NCI-H146 treated with DMSO at 0.1 percent for 48 hours (cell line): Measurements from ENCODE around the gene GMDS.

Experiments
- DNase-seq: peaks from one replicate; lab custom pipeline; 2025; ENCODE audit not compliant: unreplicated experiment; lab: John Stamatoyannopoulos, UW

GMDS gene

DNA sequence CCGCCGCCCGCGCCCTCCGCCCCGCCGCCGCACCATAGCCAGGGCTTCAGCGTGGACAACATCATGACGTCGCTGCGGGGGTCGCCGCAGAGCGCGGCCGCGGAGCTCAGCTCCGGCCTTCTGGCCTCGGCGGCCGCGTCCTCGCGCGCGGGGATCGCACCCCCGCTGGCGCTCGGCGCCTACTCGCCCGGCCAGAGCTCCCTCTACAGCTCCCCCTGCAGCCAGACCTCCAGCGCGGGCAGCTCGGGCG is 634.2 kb downstream of the GMDS start:
- DNase-seq, result peak; percentile 20

DNA sequence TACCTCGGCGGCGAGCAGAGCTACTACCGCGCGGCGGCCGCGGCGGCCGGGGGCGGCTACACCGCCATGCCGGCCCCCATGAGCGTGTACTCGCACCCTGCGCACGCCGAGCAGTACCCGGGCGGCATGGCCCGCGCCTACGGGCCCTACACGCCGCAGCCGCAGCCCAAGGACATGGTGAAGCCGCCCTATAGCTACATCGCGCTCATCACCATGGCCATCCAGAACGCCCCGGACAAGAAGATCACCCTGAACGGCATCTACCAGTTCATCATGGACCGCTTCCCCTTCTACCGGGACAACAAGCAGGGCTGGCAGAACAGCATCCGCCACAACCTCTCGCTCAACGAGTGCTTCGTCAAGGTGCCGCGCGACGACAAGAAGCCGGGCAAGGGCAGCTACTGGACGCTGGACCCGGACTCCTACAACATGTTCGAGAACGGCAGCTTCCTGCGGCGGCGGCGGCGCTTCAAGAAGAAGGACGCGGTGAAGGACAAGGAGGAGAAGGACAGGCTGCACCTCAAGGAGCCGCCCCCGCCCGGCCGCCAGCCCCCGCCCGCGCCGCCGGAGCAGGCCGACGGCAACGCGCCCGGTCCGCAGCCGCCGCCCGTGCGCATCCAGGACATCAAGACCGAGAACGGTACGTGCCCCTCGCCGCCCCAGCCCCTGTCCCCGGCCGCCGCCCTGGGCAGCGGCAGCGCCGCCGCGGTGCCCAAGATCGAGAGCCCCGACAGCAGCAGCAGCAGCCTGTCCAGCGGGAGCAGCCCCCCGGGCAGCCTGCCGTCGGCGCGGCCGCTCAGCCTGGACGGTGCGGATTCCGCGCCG is 634.7 kb downstream of the GMDS start:
- no peak for DNase-seq

DNA sequence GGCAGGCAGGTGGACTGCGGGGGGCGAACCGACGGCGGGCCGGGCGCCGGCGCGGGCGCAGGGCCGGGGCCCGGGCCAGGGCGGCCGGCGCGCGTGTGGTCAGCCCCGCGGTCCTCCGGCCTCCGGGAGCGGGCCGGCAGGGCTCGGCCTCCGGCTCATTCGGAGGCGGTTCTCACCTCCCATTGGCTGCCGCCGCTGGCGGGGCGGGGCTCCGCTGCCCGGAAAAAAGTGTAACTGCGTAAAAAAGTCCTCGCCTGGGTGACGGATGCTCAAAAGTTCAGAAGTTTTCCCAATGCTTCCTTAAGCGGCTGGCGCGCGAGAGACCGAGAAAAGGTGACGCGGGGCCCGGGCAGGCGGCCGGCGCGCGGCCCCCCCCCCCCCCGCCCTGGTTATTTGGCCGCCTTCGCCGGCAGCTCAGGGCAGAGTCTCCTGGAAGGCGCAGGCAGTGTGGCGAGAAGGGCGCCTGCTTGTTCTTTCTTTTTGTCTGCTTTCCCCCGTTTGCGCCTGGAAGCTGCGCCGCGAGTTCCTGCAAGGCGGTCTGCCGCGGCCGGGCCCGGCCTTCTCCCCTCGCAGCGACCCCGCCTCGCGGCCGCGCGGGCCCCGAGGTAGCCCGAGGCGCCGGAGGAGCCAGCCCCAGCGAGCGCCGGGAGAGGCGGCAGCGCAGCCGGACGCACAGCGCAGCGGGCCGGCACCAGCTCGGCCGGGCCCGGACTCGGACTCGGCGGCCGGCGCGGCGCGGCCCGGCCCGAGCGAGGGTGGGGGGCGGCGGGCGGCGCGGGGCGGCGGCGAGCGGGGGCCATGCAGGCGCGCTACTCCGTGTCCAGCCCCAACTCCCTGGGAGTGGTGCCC is 635.5 kb downstream of the GMDS start, which contains the start of gene FOXC1:
FOXC1 (plus strand) TSS at position 268 of the 849 bp plus-strand sequence; CDS start at position 799, 531 bp downstream.
- DNase-seq, result peak; percentile 31

DNA sequence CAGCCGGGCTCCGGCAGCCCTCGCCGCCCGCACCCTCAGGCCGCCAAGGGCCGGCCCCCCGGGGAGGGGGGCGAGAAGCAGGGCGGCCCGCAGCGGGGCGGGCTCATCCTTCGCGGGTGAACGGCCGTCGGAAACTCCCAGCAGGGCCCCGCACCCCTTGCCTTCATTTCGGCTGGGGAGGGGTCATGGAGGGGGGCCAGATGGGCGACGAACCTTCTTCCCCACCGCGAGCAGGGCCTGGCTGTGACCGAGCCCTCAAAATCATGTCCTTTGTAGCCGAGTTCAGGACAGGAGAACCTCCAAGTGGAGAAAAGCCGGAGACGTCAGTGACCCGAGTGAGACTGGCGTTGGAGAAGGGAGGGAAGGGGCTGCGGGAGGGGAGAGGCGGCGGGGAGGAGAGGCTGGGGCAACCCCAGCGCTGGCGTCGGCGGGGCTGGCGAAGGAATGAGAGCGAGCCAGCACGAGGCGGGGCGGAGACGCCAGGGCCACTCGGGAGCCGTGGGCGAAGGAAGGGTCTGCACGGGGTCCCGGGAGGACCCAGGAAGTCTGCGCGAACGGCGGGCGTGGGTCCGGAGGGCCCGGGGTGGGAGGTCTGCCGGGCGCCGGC is 636.3 kb downstream of the GMDS start:
- DNase-seq, result no peak

DNA sequence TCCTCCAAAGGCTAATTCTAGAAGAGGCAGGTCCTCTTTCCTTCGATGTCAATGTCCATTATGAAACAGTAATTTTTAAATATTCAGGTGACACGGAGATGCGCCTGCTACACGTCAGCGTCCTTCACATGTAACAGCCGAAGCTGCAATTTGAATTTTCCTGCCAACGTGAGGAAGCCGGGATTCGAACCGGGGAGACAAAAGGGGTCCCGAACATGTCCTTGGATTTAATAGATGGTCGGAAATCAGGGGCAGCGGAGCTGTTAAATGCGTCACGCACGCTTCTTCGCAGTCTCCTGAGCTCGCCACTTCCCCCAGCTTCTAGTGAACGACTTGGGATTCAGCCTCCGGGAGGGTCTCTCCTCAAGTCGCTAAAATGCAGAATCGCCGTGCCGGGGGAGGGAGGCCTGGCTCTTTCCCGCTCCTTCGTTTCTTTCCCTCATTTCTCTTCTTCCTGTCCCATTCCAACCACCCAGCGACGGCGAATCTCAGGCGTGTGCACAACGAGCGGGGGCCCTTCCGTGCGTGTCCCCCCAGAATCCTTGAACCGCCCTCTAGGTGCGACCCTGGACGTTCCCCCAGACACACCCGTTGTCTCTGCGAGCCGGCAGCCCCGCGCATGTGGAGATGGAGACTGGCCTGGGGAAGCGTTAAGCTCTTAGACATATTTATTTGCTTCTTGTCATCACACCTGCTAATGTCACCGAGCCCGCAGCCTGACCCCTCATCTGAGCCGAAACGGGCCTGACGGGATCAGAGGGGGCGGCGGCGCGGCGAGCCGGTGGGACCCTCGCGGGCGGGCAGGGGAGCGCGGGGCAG is 637.0 kb downstream of the GMDS start:
- no peak for DNase-seq

DNA sequence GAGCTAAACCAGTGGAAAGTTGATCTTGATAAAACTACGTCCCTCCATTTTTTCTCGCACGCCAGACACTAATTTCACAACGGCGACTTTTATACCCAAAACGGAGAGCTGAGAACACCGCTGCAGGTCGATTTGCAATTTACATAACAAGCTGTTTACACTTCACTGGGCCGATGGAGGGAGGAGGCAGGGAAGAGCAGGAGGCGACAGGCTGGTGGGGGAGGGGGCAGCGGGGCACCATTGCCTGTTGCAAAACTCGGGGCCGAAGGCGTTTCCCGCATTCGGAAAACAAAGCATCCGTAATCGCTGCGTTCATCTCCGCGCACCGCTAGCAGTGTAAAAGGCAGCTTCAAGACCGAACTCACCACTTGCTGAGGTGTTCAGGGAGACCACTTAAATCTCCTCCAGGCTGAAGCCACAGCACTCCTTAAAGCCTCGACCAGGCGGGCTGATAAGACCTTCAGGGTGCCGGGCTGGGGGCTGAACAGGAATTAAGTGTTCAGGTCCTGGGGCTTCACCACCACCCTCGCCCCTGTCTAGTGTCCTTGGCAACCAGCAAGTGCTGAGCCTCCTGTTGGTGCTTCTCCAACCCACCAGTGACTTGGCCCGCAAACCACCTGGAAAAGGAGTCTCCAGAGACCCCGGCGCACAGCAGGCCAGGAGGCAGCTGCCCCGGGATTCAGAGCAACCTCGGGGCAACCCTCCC is 637.7 kb downstream of the GMDS start:
- no peak for DNase-seq

DNA sequence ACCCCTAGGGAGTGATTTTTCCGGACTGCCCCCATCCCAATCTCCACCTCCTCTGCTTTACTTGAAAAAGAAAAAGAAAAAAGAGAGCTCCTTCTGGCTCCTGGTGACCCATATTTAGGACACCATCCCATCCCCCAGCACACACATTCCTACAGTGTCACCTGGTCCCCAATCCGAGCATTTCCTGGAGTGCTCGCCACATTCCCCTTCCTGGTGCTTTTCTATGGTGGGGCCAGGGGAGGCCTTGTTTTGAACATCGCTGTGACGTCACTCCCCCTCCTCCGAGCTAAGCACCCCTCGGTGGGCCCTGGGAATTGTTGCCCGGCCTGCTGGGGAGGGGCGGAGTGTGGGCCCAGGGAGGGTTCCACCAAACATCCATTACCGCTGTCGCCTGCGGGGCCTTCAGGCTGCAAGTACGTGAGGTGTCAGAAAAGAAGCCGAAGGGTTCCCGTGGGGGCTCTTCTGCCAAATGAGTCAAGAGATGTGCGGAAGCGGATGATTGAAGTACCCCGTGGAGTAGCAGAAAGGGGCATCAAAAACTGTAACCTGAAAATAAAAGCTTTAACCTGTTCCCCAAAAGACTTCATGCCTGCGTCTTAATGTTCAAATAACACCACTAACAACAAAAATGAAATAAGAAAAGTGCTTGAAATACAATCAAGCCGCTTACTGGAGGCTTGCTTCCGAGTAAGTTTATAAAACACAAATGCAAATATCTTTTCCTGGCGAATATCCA is 638.5 kb downstream of the GMDS start:
- no peak for DNase-seq

DNA sequence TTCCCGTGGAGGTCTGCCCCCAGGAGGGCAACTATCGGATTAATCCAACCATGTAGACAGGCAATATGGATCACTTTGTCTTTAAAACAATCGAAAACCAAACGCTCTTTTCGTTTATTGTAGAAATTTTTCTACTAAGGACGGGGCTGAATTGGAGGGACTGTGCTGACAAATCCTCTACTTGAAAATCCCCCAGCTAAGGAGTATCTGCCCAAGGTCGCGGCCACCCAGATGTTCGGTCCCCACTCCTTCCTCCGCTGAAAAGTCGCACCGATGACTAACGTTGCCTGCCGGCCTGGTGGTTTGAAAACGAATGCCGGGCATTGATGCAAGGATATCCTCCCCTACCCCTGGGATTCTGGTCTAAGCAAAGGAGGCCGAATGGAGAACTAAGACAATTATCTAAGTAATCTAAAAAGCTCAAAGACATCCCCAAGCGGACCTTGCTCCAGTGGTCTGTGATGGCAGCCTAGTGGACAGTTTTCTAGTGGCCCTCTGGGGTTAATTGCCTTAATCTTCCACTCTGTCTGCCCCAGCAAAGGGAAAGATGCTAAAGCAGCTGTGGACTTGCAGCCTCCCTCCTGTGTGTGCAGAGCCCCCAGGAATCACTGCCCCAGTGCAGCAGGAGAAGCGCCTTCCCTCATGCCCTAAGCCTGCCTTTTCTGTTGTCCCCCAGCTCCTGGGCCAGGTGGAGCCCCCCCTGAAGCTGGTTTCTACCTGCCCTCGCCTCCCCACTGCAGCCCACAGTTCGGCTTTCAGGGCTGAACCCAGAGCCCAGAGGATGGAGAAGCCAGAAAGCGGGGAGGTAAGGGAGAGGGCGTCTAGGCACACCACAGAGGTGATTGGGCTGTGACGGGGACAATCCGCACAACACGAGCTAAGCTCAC is 639.3 kb downstream of the GMDS start:
- no peak for DNase-seq

DNA sequence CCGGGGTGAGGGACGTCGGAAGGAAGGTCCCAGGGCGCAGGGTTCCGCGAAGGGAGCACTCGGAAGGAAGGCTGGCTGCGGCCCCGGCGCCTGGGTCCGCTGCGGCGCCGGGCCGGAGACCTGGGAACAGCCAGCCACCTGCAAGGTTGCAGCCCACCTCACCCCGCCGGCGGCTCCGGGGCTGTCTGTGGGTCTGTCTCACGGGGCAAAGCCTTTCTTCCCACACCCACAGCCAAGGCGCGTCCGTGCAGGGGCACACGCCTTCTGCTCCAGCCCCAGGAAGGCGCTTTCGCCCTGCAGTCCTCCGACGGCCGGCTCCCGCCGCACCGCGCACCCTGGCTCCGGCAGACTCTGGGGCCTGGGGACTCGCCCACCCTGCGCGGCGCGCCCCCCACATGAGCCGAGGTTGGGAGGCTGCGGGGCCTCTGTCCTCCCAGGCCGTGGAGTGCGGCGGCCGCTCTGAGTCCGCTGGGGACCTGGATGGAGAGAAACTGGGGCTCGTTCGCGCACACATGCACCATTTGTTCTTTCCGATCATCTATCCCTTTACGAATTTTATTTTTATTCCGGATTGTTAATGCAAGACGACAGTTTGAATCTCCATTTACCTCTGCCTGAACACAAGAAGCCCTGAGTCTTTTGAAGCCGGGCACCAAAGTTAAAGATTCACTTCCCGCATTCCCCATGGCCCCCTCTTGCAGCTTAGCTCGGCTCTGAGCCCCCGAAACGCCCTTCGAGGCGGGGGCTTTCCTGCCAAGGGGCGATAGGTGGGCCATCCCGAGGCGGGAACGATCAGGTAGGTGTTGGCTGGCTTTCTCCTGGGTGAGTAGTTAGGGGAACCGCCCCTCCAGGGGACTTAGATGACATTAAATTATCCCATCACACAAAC is 640.2 kb downstream of the GMDS start:
- DNase-seq, result no peak

DNA sequence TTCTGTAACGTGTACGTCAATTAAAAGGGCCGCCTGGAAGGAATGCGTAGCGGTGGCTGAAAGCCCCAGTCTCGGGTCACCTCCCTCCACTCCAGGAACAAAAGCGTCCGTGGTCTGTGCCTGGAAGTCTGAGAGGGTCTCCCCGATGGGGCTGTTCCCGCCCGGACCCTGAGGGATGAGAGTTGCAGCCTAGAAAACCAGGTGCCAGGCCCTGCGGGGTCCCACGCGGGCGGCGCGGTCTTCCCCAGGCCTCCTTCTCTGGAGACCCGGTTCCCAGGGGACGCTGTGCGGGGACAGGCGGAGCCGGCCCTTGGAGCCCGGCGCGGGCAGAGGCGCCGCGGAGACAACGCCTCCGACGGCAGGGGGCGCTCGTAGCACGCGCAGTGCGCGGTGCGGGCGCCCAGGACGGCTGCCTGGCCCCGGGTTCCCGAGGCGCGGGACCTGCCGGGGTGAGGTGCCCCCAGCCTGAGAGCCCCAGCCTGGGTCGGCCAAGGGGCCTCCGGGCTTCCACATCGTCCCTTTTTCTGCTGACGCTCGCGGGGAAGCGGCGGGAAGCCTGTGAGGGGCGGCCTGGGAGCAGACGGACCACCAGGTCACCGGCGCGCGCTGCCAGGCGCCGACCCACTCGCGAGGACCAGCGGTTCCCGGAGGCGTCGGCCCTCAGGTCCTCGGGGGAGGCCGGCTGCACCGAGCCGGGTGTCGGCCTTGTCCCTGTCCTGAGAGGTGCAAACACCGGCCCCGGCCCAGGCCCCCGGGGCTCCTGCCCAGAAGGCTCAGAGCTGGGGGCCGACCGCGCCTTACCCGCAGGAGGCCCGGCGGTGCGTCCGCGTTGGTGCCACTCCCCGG is 641.0 kb downstream of the GMDS start:
- DNase-seq, result no peak

DNA sequence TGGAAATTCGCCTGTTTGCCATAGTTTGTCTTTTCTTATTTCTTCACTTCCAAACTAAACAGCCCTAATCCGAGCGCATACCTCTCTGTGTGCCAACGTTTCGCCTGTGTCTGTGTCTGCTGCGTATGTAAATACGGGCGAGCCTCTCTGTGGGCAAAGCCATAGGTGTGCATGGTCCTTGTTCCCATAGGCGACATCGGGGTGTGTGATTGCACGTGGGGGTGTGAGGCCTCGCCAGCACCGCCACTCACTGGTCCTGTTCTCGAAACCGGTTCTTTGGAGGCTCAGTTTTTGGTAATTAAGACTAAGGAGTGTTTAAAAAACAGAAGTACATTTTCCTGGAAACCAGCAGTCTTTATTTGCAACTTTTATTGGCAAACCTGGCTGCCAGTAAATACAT is 641.7 kb downstream of the GMDS start:
- no peak for DNase-seq

DNA sequence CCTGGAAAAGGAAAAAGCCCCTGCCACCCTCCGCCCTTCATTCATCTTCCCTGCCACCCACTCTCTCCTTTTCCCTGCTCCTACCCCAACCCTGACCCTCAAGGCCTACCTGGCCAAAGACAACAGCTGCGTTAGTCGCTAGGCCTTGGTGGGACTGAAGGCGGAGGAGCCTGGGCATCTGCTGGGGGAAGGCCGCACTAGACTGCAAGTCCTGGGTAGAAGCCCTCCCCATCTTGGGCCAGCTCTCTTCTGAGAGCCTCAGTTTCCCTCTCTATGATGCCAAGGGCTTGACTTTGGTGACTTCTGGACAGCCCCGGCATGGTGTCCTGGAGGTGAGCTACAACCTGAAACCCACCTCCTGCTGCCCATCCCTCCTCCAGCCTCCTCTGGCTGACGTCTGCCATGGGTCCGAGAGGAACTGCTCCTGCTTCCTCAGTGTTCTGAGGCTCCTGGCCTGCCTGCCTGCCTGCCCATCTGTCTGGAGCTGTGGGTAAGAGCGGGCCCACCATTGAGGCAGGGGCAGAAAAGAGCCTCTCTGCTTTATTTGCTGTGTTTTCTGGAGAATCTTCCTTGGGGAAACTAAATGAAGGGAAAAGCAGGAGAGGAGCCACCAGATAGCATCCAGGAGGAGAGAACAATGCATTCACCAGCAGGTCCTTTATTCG is 643.2 kb downstream of the GMDS start:
- no peak for DNase-seq

DNA sequence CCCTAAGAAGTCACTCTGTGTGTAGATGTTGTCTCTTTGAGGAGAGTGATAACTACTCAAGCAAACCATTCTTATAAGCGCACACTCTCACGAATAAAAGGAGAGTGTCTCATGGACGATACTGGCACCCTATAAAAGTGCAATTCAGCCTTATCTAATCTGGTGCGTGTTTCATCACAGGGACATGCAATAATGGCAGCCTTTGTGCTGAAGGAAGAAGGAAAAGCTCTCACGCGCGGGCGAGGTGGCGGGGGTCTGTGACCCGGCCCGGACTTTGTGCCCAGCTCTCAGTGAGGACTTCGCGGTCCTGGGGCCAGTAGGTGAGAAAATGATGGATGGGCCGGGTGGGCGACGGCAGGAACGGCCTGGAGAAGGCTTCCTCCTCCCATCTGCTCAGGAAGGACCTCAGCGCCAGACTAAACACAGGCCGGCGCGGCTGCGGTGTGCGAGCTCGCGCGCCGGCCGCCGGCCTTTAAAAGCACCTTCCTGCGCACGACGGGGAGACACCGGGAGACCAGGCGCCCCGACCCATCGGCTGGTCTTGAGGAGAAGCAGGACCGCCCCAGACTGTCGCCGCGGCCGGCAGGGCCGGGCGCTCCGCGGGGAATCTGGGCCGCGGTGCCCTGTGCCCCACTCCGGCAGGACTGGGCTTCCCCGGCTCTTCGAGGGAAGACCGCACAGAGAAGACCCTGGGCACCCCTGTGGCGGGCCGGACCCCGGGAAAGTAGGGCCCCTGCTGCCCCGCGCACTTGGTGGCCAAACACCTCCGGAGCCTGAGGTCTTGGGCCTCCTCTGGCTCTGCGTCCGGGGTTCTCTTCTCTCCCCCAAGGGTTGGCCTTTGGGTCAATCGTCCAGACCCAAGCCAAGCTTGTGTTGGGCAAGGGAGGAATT is 644.0 kb downstream of the GMDS start:
- no peak for DNase-seq

DNA sequence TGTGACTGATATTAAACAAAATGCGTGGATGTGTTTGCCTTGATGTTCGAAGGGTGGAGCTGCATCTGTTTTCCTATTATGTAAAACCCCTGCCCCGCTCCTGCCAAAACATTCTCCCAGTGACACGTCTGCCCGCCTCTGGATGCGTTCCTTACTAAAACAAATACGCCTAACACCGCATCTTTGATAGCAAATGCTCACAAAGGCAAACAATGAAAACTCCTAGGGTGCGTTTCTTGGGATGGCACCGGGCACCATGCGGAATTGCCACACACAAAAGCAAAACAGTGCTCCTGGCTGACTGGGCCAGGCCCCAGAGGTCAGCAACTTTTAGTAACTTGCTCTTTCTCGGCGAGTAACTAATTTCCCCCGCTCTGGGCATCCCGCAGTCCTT is 644.6 kb downstream of the GMDS start:
- no peak for DNase-seq

DNA sequence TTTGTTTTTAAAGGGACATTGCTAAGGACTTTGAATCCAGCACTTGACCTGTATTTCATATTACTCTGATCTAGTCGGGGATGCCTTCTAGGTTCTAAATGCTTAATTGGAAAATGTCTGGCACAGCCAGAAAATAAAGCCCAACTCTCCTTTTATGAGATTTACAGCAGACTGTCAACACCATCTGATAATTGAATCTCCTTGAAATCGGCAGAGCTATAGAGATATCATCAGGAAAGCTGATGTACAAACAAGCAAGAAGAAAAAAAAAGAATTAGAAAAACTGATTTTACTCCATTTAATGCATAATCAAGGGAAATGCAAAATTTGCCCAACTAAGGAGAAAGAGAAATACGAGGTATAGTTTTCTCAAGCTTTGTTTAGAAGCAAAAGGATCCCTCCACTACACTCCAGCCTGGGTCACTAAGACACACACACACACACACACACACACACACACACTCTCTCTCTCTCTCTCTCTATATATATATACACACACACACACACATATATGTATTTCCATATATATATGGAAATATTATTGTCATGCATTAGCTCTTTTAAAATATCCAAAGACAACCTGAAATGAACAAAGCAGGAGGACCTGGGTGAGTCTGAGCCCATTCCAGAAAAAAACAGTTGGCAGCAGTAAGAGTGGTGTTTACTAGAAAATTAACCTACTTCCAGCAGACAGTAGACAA is 645.2 kb downstream of the GMDS start:
- no peak for DNase-seq
